GM12891 (cell line): Measurements from ENCODE around the gene POP4.

Experiments used
- POLR2A ChIP-seq: IDR thresholded peaks from 2 replicates; pipeline ENCODE4 v1.6.1; 2011; ENCODE audit warnings: low read depth, low read length, control low read depth
- POLR2AphosphoS5 ChIP-seq: IDR thresholded peaks from 2 replicates; pipeline ENCODE4 v1.6.1; 2011; ENCODE audit warnings: low read depth, low read length, control low read depth
- POU2F2 ChIP-seq: IDR thresholded peaks from 2 replicates; pipeline ENCODE4 v1.6.1; 2011; ENCODE audit warnings: low read depth, mild to moderate bottlenecking, control low read depth, low read length, moderate library complexity
- SPI1 ChIP-seq: IDR thresholded peaks from 2 replicates; pipeline ENCODE4 v1.6.1; 2011; ENCODE audit warnings: low read depth, low read length, control low read depth
- TAF1 ChIP-seq: IDR thresholded peaks from 2 replicates; pipeline ENCODE4 v1.6.1; 2011; ENCODE audit warnings: low read depth, low read length, control low read depth

DNA sequence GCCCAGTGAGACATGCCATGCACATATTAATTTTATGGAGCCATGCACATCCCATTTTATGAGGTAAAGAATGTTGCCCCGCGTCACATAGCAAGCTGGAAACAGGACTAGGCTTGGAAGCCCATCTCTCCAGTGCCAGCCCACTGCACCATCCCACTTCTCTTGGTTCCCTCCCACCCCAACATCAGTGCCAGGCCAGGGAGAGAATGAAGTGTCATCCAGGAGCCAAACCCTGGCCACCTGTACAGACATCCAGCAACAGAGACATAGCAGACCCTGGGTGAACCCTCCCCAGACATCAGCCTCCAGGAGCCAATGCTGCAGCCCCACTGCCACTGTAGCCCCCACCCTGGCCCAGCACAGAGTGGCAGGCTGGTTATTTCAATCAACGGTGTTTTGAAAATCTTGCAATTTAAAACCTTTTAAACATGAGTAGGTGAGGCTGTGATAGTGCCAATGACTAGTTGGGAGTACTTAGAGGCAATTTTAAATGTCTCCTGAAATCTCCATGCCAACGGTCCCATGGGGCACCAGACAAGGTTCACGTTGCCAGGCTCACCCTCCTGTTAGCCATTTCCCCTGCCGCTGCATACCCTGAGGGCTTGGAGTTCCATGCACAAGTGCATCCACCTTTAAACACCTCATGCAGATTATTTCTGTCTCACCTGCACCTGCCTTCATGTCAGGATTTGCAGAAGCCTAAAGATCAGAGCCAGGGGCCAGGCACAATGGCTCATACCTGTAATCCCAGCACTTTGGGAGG, 45.6 kb upstream of the POP4 start:
- TF ChIP-seq POLR2A (no peak), POLR2AphosphoS5 (no peak), TAF1 (no peak), SPI1 (no peak), POU2F2 (no peak)
